RWPE2 (cell line): ENCODE data around the gene RAD21L1.

ENCODE experiments used
- ATAC-seq: fragments of 200-7000 bp; cut with Tn5 transposase; 3 replicates; pipeline ENCODE4 v1.9.1; 2021; ENCODE audit warnings: low read depth
- DNase-seq: peaks from one replicate; pipeline ENCODE4 v3.0.0-alpha.2; 2020; ENCODE audit warnings: low spot score
- H3K27ac ChIP-seq: fragments of 450-650 bp; 2 replicates; pipeline ENCODE4 v1.5.1; 2017; ENCODE audit warnings: mild to moderate bottlenecking; ENCODE audit not compliant: poor library complexity, severe bottlenecking
- H3K27me3 ChIP-seq: fragments of 250-450 bp; sonication (Bioruptor Pico); 2 replicates; pipeline ENCODE4 v1.5.1; 2021; ENCODE audit warnings: mild to moderate bottlenecking, moderate library complexity; ENCODE audit not compliant: insufficient read depth, poor library complexity, severe bottlenecking
- H3K36me3 ChIP-seq: fragments of 250-450 bp; sonication (Bioruptor Pico); 2 replicates; pipeline ENCODE4 v1.5.1; 2020; ENCODE audit warnings: low read depth, mild to moderate bottlenecking, moderate library complexity
- H3K4me1 ChIP-seq: fragments of 250-450 bp; sonication (Bioruptor Pico); 2 replicates; pipeline ENCODE4 v1.5.1; 2021; ENCODE audit warnings: mild to moderate bottlenecking, moderate library complexity; ENCODE audit not compliant: insufficient read depth, poor library complexity, severe bottlenecking
- H3K4me3 ChIP-seq: fragments of 250-450 bp; sonication (Bioruptor Pico); 2 replicates; pipeline ENCODE4 v1.5.1; 2021; ENCODE audit warnings: mild to moderate bottlenecking, moderate library complexity; ENCODE audit not compliant: severe bottlenecking
- H3K9me3 ChIP-seq: fragments of 250-450 bp; sonication (Bioruptor Pico); 2 replicates; pipeline ENCODE4 v1.5.1; 2021; ENCODE audit warnings: mild to moderate bottlenecking, moderate library complexity; ENCODE audit not compliant: severe bottlenecking
- CTCF ChIP-seq: fragments of 450-650 bp; IDR thresholded peaks from one replicate; pipeline ENCODE4 v1.5.1; 2017; ENCODE audit warnings: mild to moderate bottlenecking, moderate library complexity; ENCODE audit not compliant: poor library complexity, severe bottlenecking

RAD21L1 gene

GRCh38 chr20:1296117-1296610, 70.3 kb downstream of the RAD21L1 start:
- ATAC-seq (no peak), DNase-seq (no peak)
- Histone ChIP-seq H3K36me3 (no peaks in the 10 kb centered on the region), H3K27ac (no peak overlapping the region), H3K27me3 (no peaks in the 10 kb centered on the region), H3K4me1 (peaks cover 7% of the 10 kb centered on the region), H3K4me3 (no peak overlapping the region), H3K9me3 (no peaks in the 10 kb centered on the region)
- no peak for TF ChIP-seq CTCF

GRCh38 chr20:1296922-1297321, 71.1 kb downstream of the RAD21L1 start:
- no peak for ATAC-seq
- Histone ChIP-seq H3K27ac (no peak overlapping the region), H3K9me3 (no peaks in the 10 kb centered on the region), H3K36me3 (no peaks in the 10 kb centered on the region), H3K4me1 (peaks cover 8% of the 10 kb centered on the region), H3K27me3 (no peaks in the 10 kb centered on the region), H3K4me3 (no peak overlapping the region)
- peak; percentile 21 for DNase-seq
- TF ChIP-seq CTCF = no peak

GRCh38 chr20:1297486-1297885, 71.6 kb downstream of the RAD21L1 start:
- DNase-seq (no peak), ATAC-seq (no peak)
- no peak for TF ChIP-seq CTCF
- Histone ChIP-seq H3K4me3 (no peak overlapping the region), H3K27me3 (no peaks in the 10 kb centered on the region), H3K9me3 (no peaks in the 10 kb centered on the region), H3K27ac (no peak overlapping the region), H3K4me1 (peaks cover 8% of the 10 kb centered on the region), H3K36me3 (no peaks in the 10 kb centered on the region)

- Histone ChIP-seq H3K36me3 (no peaks in the 10 kb centered on the region), H3K4me1 (peaks cover 8% of the 10 kb centered on the region), H3K27ac (no peak overlapping the region), H3K27me3 (no peaks in the 10 kb centered on the region), H3K9me3 (no peaks in the 10 kb centered on the region), H3K4me3 (no peak overlapping the region)
- no peak for ATAC-seq
- no peak for TF ChIP-seq CTCF
- no peak for DNase-seq
Measured at GRCh38 chr20:1298166-1298565, 72.3 kb downstream of the RAD21L1 start.

GRCh38 chr20:1298888-1299511, 73.2 kb downstream of the RAD21L1 start:
- ATAC-seq (no peak), DNase-seq (no peak)
- H3K27me3 ChIP-seq = no peaks in the 10 kb centered on the region
- peaks cover 8% of the 10 kb centered on the region for H3K4me1 ChIP-seq
- no peaks in the 10 kb centered on the region for H3K9me3 ChIP-seq
- no peak for TF ChIP-seq CTCF
- no peaks in the 10 kb centered on the region for H3K36me3 ChIP-seq
- H3K4me3 ChIP-seq = no peak overlapping the region
- no peak overlapping the region for H3K27ac ChIP-seq
